ENCODE measurements around the gene PCDHGB5. TPM values are rescaled to one million over a fixed set of nuclear protein-coding genes. Genes with fewer than 3 reads are reported as not detected.

The PCDHGB5 gene
- total RNA-seq, 1 experiment from 2014 or later, result 2.7 TPM

GRCh38 chr5:141420855-141421488, 23.2 kb downstream of the PCDHGB5 start, which contains the start of gene PCDHGA11:
PCDHGA11 (plus strand) TSS chr5:141421051; CDS start chr5:141421228, 177 bp downstream.

DNA sequence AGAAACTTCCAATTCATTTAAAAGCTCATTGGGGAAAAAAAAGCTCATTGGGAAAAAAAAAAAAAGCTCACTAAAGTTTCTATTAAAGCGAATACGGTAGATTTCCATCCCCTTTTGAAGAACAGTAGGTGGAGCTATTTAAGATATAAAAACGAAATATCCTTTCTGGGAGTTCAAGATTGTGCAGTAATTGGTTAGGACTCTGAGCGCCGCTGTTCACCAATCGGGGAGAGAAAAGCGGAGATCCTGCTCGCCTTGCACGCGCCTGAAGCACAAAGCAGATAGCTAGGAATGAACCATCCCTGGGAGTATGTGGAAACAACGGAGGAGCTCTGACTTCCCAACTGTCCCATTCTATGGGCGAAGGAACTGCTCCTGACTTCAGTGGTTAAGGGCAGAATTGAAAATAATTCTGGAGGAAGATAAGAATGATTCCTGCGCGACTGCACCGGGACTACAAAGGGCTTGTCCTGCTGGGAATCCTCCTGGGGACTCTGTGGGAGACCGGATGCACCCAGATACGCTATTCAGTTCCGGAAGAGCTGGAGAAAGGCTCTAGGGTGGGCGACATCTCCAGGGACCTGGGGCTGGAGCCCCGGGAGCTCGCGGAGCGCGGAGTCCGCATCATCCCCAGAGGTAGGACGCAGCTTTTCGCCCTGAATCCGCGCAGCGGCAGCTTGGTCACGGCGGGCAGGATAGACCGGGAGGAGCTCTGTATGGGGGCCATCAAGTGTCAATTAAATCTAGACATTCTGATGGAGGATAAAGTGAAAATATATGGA, 32.8 kb downstream of the PCDHGB5 start, which contains the start of gene PCDHGA12:
TSS of gene PCDHGA12 (plus strand) at position 176 of the 782 bp plus-strand sequence. CDS start at position 429, 253 bp downstream.

Other genes starting within 250 kb of the PCDHGB5 start
- 0.81 to 1.2 TPM (median 0.89 TPM) in 5 replicates for gene PCDHB6, start 247.9 kb upstream of the PCDHGB5 start, total RNA-seq (2022; extraction: Qiagen RNA extraction; ENCODE audit: low read depth)
- gene PCDHB7, start 225.3 kb upstream of the PCDHGB5 start, total RNA-seq (2022; extraction: Qiagen RNA extraction; ENCODE audit: low read depth), result not detected in 5 replicates
- 0.24 to 0.39 TPM (median 0.32 TPM) in 5 replicates for gene PCDHB8, start 220.2 kb upstream of the PCDHGB5 start, total RNA-seq (2022; extraction: Qiagen RNA extraction; ENCODE audit: low read depth)
- 0.05 to 0.15 TPM (median 0.06 TPM) in 4 of 5 replicates, not detected in the other for gene PCDHB16, start 215.6 kb upstream of the PCDHGB5 start, total RNA-seq (2022; extraction: Qiagen RNA extraction; ENCODE audit: low read depth)
- gene PCDHB9, start 210.8 kb upstream of the PCDHGB5 start, total RNA-seq (2022; extraction: Qiagen RNA extraction; ENCODE audit: low read depth), result 0.05 TPM in 1 of 5 replicates, not detected in the others
- 0.05 TPM in 2 of 5 replicates, not detected in the others for gene PCDHB10, start 205.6 kb upstream of the PCDHGB5 start, total RNA-seq (2022; extraction: Qiagen RNA extraction; ENCODE audit: low read depth)
- 0.08 to 0.12 TPM (median 0.10 TPM) in 4 of 5 replicates, not detected in the other for gene PCDHB11, start 198.3 kb upstream of the PCDHGB5 start, total RNA-seq (2022; extraction: Qiagen RNA extraction; ENCODE audit: low read depth)
- gene PCDHB12, start 189.2 kb upstream of the PCDHGB5 start, total RNA-seq (2022; extraction: Qiagen RNA extraction; ENCODE audit: low read depth), result not detected in 5 replicates
- gene PCDHB13, start 184.0 kb upstream of the PCDHGB5 start, total RNA-seq (2022; extraction: Qiagen RNA extraction; ENCODE audit: low read depth), result 0.03 to 0.07 TPM (median 0.07 TPM) in 4 of 5 replicates, not detected in the other
- gene PCDHB14, start 174.6 kb upstream of the PCDHGB5 start, total RNA-seq (2022; extraction: Qiagen RNA extraction; ENCODE audit: low read depth), result 0.02 to 0.13 TPM (median 0.07 TPM) in 5 replicates
- 0.05 to 0.16 TPM (median 0.09 TPM) in 3 of 5 replicates, not detected in the others for gene PCDHB15, start 152.6 kb upstream of the PCDHGB5 start, total RNA-seq (2022; extraction: Qiagen RNA extraction; ENCODE audit: low read depth)
- gene SLC25A2, start 93.9 kb upstream of the PCDHGB5 start, total RNA-seq (2022; extraction: Qiagen RNA extraction; ENCODE audit: low read depth), result not detected in 5 replicates
- gene TAF7, start 77.2 kb upstream of the PCDHGB5 start, total RNA-seq (2022; extraction: Qiagen RNA extraction; ENCODE audit: low read depth), result 63.2 to 78.4 TPM (median 73.8 TPM) in 5 replicates
- 0.29 to 0.38 TPM (median 0.32 TPM) in 5 replicates for gene PCDHGA1, start 67.4 kb upstream of the PCDHGB5 start, total RNA-seq (2022; extraction: Qiagen RNA extraction; ENCODE audit: low read depth)
- 0.45 to 0.72 TPM (median 0.70 TPM) in 5 replicates for gene PCDHGA2, start 59.2 kb upstream of the PCDHGB5 start, total RNA-seq (2022; extraction: Qiagen RNA extraction; ENCODE audit: low read depth)
- gene PCDHGA3, start 54.1 kb upstream of the PCDHGB5 start, total RNA-seq (2022; extraction: Qiagen RNA extraction; ENCODE audit: low read depth), result not detected in 5 replicates
- 1.6 to 2.1 TPM (median 1.9 TPM) in 5 replicates for gene PCDHGB1, start 47.8 kb upstream of the PCDHGB5 start, total RNA-seq (2022; extraction: Qiagen RNA extraction; ENCODE audit: low read depth)
- gene PCDHGA4, start 42.9 kb upstream of the PCDHGB5 start, total RNA-seq (2022; extraction: Qiagen RNA extraction; ENCODE audit: low read depth), result 0.07 to 0.18 TPM (median 0.14 TPM) in 5 replicates
- gene PCDHGB2, start 38.0 kb upstream of the PCDHGB5 start, total RNA-seq (2022; extraction: Qiagen RNA extraction; ENCODE audit: low read depth), result 0.05 to 0.19 TPM (median 0.10 TPM) in 5 replicates
- 0.08 to 0.22 TPM (median 0.12 TPM) in 5 replicates for gene PCDHGA5, start 33.8 kb upstream of the PCDHGB5 start, total RNA-seq (2022; extraction: Qiagen RNA extraction; ENCODE audit: low read depth)
- 0.16 to 0.31 TPM (median 0.22 TPM) in 5 replicates for gene PCDHGB3, start 27.7 kb upstream of the PCDHGB5 start, total RNA-seq (2022; extraction: Qiagen RNA extraction; ENCODE audit: low read depth)
- 0.13 to 0.26 TPM (median 0.14 TPM) in 5 replicates for gene PCDHGA6, start 24.1 kb upstream of the PCDHGB5 start, total RNA-seq (2022; extraction: Qiagen RNA extraction; ENCODE audit: low read depth)
- gene PCDHGA7, start 15.2 kb upstream of the PCDHGB5 start, total RNA-seq (2022; extraction: Qiagen RNA extraction; ENCODE audit: low read depth), result 0.59 to 1.1 TPM (median 0.95 TPM) in 5 replicates
- 0.74 to 1.00 TPM (median 0.79 TPM) in 5 replicates for gene PCDHGB4, start 10.2 kb upstream of the PCDHGB5 start, total RNA-seq (2022; extraction: Qiagen RNA extraction; ENCODE audit: low read depth)
- gene PCDHGA8, start 5.3 kb upstream of the PCDHGB5 start, total RNA-seq (2022; extraction: Qiagen RNA extraction; ENCODE audit: low read depth), result 0.02 to 0.13 TPM (median 0.07 TPM) in 3 of 5 replicates, not detected in the others
- gene PCDHGA9, start 4.8 kb downstream of the PCDHGB5 start, total RNA-seq (2022; extraction: Qiagen RNA extraction; ENCODE audit: low read depth), result 0.05 to 0.10 TPM (median 0.07 TPM) in 4 of 5 replicates, not detected in the other
- gene PCDHGB6, start 10.1 kb downstream of the PCDHGB5 start, total RNA-seq (2022; extraction: Qiagen RNA extraction; ENCODE audit: low read depth), result 0.07 to 0.16 TPM (median 0.12 TPM) in 5 replicates
- 0.02 TPM in 1 of 5 replicates, not detected in the others for gene PCDHGA10, start 15.0 kb downstream of the PCDHGB5 start, total RNA-seq (2022; extraction: Qiagen RNA extraction; ENCODE audit: low read depth)
- gene PCDHGB7, start 19.7 kb downstream of the PCDHGB5 start, total RNA-seq (2022; extraction: Qiagen RNA extraction; ENCODE audit: low read depth), result 0.03 to 0.06 TPM in 2 of 5 replicates, not detected in the others
- 0.03 to 0.07 TPM in 2 of 5 replicates, not detected in the others for gene PCDHGA11, start 23.1 kb downstream of the PCDHGB5 start, total RNA-seq (2022; extraction: Qiagen RNA extraction; ENCODE audit: low read depth)
- not detected in 5 replicates for gene PCDHGA12, start 32.6 kb downstream of the PCDHGB5 start, total RNA-seq (2022; extraction: Qiagen RNA extraction; ENCODE audit: low read depth)
- gene PCDHGC3, start 78.0 kb downstream of the PCDHGB5 start, total RNA-seq (2022; extraction: Qiagen RNA extraction; ENCODE audit: low read depth), result 5.4 to 6.5 TPM (median 5.8 TPM) in 5 replicates
- not detected in 5 replicates for gene PCDHGC4, start 87.1 kb downstream of the PCDHGB5 start, total RNA-seq (2022; extraction: Qiagen RNA extraction; ENCODE audit: low read depth)
- 0.05 to 0.06 TPM in 2 of 5 replicates, not detected in the others for gene PCDHGC5, start 91.1 kb downstream of the PCDHGB5 start, total RNA-seq (2022; extraction: Qiagen RNA extraction; ENCODE audit: low read depth)
- 90.1 to 106 TPM (median 102 TPM) in 5 replicates for gene DIAPH1, start 221.1 kb downstream of the PCDHGB5 start, total RNA-seq (2022; extraction: Qiagen RNA extraction; ENCODE audit: low read depth)
- gene HDAC3, start 238.9 kb downstream of the PCDHGB5 start, total RNA-seq (2022; extraction: Qiagen RNA extraction; ENCODE audit: low read depth), result 43.3 to 53.6 TPM (median 48.3 TPM) in 5 replicates
- gene RELL2, start 239.1 kb downstream of the PCDHGB5 start, total RNA-seq (2022; extraction: Qiagen RNA extraction; ENCODE audit: low read depth), result 3.9 to 5.5 TPM (median 4.5 TPM) in 5 replicates

Measured in A549 treated with GW870086 at 1 μM for 4 hours (cell line).